ENCODE results near the gene IQCH. TPM values are rescaled to one million over a fixed set of nuclear protein-coding genes. Genes with fewer than 3 reads are reported as not detected.

IQCH gene
- total and polyA plus RNA-seq, 2 of the 4 experiments (the other 2 are of a cell fraction), result 0.60 to 2.5 TPM

- no peak overlapping the region for H3K18ac ChIP-seq (ENCODE audit: low read depth, low read length)
- in situ Hi-C loops (cut with MboI; ENCODE audit: low sequenced_read_pairs) (no loop called here), dilution Hi-C loops (cut with HindIII; ENCODE audit: low sequenced_read_pairs, unreplicated experiment) (no loop called here), intact Hi-C loops (cut with micrococcal nuclease) (no loop called here)
- CTCF ChIA-PET, result no interaction called here
- H2BK20ac ChIP-seq (ENCODE audit: low read depth, low read length), result no peak overlapping the region
- H2BK15ac ChIP-seq (ENCODE audit: low read depth, low read length), result no peak overlapping the region
- peaks cover 5% of the 10 kb centered on the region for H3K27me3 ChIP-seq (ENCODE audit: control insufficient read depth, insufficient read depth, low read length)
- H3K36me3 ChIP-seq (ENCODE audit: control insufficient read depth, insufficient read depth, low read length), result no peaks in the 10 kb centered on the region
- H4K91ac ChIP-seq (ENCODE audit: insufficient read depth, low read depth, low read length), result no peak overlapping the region
- no peak overlapping the region for H3K4me3 ChIP-seq (ENCODE audit: insufficient read depth, low read depth, low read length)
- TF ChIP-seq RFX5 (IDR thresholded peaks at IDR 0.05; ENCODE audit: low read depth, low read length) (no peak), CTCF (conservative IDR thresholded peaks at IDR 0.05; ENCODE audit: low read depth, low read length) (no peak)
- H3K4ac ChIP-seq (ENCODE audit: low read depth, low read length), result no peak overlapping the region
- BruUV-seq (replicated peaks), result no TSS peak
- no peak overlapping the region for H4K8ac ChIP-seq (ENCODE audit: low read depth in 2 of 2, low read length in 2 of 2)
- H3K4me2 ChIP-seq (ENCODE audit: low read depth, low read length), result no peak overlapping the region
- no peaks in the 10 kb centered on the region for H3K79me1 ChIP-seq (ENCODE audit: low read depth in 1 of 2, low read length in 2 of 2)
- no peak for DNase-seq
- no peaks in the 10 kb centered on the region for H3K9me1 ChIP-seq (ENCODE audit: insufficient read depth, low read length)
- no peaks in the 10 kb centered on the region for H4K20me1 ChIP-seq (ENCODE audit: insufficient read depth, low read length)
- POLR2A ChIA-PET (ENCODE audit: unreplicated experiment), result no interaction called here
- no peak overlapping the region for H3K23ac ChIP-seq (ENCODE audit: low read depth, low read length)
- H2AFZ ChIP-seq (replicated peaks; ENCODE audit: low read length, poor library complexity), result no peak overlapping the region
- H4K5ac ChIP-seq (ENCODE audit: low read depth, low read length), result no peak overlapping the region
- 0 out of 2 replicates have a peak, but pooled peaks cover 2% of the 10 kb centered on the region for H3K4me1 ChIP-seq (ENCODE audit: control insufficient read depth, insufficient read depth, low read length)
- no peak overlapping the region for H2AK9ac ChIP-seq (replicated peaks; ENCODE audit: low read depth, low read length, poor library complexity)
- no peaks in the 10 kb centered on the region for H3K9me3 ChIP-seq (ENCODE audit: control insufficient read depth, insufficient read depth, low read length)
- no peak overlapping the region for H3K14ac ChIP-seq (replicated peaks; ENCODE audit: low read depth, low read length)
- no peak overlapping the region for H2AK5ac ChIP-seq (ENCODE audit: low read depth, low read length)
- no peak overlapping the region for H3K27ac ChIP-seq (ENCODE audit: insufficient read depth, low read length)
- no peak overlapping the region for H2BK5ac ChIP-seq (ENCODE audit: low read depth, low read length, poor library complexity, severe bottlenecking)
- ATAC-seq (ENCODE audit: low read depth), result no peak
- no peak overlapping the region for H3K56ac ChIP-seq (ENCODE audit: extremely low read depth, insufficient read depth, low read length)
- H2BK120ac ChIP-seq (ENCODE audit: low read depth, low read length), result no peak overlapping the region
- no peak overlapping the region for H3K9ac ChIP-seq (ENCODE audit: low read depth, low read length)
Observed at GRCh38 chr15:67321352-67321751, 66.8 kb downstream of the IQCH start.
